IPS-18c (cell line): Measurements from ENCODE around the gene DNAH17.

ENCODE experiments used
- H3K4me3 ChIP-seq: 2 replicates; pipeline ENCODE4 v1.7.0; 2013; ENCODE audit warnings: low read depth, mild to moderate bottlenecking, low read length, moderate library complexity; ENCODE audit not compliant: insufficient read depth
- H3K9me3 ChIP-seq: one replicate; pipeline ENCODE4 v1.6.1; 2013; ENCODE audit warnings: mild to moderate bottlenecking, low read length, moderate library complexity; ENCODE audit not compliant: control insufficient read depth, insufficient read depth

Gene DNAH17

GRCh38 chr17:78426293-78426879, 150.8 kb downstream of the DNAH17 start:
- Histone ChIP-seq H3K4me3 (no peak overlapping the region), H3K9me3 (no peaks in the 10 kb centered on the region)

- H3K4me3 ChIP-seq: no peak overlapping the region
- H3K9me3 ChIP-seq: no peaks in the 10 kb centered on the region
Measured at GRCh38 chr17:78425429-78425828, 151.8 kb downstream of the DNAH17 start.

- Histone ChIP-seq H3K4me3 (no peak overlapping the region), H3K9me3 (no peaks in the 10 kb centered on the region)
Measured at GRCh38 chr17:78423961-78424675, 153.1 kb downstream of the DNAH17 start.

DNA sequence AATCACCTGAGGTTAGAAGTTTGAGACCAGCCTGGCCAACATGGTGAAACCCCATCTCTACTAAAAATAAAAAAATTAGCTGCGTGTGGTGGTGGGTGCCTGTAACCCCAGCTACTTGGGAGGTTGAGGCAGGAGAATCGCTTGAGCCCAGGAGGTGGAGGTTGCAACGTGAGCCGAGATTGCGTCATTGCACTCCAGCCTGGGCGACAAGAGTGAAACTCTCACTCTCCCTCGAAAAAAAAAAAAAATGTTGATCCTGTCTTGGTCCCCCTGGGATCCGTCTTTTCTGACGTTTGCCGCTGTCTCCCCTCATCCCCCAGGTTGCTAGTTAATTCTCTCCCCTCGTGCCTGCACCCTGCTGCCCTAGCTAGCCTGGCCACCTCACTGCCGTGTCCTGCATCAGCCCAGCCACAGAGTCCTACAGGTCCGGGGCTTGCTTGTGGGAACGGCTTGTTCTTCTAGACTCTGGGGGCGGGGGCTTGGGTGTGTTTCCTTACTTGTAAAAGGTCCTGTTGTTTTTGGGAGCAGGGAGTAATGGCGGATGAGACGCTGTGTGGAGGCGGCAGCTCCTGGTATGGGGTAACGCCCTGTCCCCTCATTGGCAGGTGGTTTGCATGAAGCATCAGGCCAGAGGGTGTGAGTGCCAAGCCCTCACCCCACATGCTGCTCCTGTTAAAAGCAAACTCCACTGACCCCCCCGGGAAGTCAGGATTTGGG, 154.2 kb downstream of the DNAH17 start:
- Histone ChIP-seq H3K4me3 (no peak overlapping the region), H3K9me3 (no peaks in the 10 kb centered on the region)

- Histone ChIP-seq H3K4me3 (no peak overlapping the region), H3K9me3 (no peaks in the 10 kb centered on the region)
Measured at GRCh38 chr17:78422267-78422605, 155.0 kb downstream of the DNAH17 start.

DNA sequence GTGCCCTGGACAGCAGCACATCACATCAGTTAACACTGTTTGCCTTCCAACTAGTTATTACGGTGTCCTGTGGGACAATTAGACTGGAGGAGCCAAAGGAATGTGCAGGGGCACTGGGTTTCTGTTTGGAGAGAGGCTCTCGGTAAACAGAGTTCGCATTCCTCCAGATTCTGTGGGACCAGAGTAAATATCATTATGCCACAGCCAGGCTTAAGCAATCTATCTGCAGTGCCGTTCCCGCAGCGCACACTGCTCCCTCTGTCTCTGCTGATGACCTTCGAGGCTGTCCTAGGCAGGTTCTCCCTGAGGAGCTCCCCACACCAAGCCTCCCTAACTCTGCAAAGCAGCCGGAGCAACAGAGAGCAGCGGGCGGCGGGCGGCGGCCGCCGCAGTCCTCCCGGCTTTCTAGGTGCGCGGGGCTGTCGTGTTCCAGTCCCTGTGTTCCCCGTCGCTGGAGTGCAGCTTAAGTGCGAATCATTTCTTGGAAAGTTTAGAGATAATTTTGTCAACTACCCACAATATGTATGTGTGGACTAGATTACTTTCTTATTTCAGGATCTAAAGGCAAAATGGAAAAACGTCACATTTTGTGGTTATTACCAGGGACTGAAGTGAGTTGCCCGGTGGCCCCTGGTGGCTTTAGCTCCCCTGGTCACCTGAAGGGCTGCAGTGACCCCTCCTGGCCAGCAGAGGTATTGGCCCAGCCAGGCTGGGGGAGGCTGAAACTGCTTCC, 155.5 kb downstream of the DNAH17 start:
- Histone ChIP-seq H3K4me3 (no peak overlapping the region), H3K9me3 (no peaks in the 10 kb centered on the region)

DNA sequence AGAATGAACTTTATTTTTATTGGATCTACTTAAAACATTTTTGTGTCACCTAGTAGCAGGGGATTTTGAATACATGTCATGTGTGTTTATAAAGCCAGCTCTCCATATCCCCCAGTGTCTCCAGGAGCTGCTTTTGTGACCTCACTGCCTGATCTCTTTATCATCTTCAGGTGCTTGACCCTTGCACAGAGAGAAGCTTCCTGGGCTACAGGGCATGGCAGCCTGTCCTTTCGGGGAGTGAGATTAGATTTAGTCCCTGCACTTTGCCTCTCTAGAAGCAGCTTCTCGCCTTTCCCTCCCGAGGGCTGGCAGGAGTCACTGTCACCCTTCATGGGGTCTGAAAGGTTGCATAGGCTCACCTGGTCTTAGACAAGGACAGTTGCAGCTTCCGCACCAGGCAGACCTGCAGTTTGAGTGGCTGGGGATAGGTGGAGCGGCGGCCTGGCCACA, 156.1 kb downstream of the DNAH17 start:
- H3K4me3 ChIP-seq: no peak overlapping the region
- H3K9me3 ChIP-seq: no peaks in the 10 kb centered on the region

GRCh38 chr17:78419970-78420815, 157.0 kb downstream of the DNAH17 start:
- Histone ChIP-seq H3K4me3 (no peak overlapping the region), H3K9me3 (peaks cover 2% of the 10 kb centered on the region)

DNA sequence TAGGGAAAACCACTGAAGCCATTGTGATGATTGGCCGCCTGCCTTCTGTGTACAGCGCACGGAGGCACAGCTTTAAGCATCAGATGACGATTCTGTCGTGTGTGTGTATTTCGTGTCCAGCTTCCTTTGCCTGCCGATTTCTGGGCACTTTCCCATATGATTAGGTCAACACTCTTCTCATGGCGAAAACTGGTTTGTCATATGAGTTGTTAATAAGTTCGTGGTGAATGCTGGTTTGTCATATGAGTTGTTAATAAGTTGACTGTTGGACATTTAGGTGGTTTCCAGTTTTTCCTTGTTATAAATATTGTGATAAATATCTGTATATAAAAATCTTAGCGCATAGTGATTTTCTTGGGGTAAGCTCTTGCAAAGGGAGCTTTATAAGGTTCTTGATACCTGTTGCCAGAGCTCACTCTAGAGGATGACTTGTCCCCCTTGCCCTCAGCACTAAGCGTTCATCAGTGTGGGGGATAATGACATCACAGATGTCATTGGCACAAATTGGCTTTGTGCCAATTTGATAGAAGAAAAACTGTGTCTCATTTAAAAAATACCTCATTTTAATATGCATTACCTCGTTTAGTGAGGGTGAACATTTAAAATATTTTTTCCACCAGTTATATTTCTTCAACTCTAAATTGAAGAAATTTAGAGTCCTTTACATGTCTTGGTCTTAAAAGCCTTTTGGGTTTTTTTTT, 158.7 kb downstream of the DNAH17 start:
- H3K9me3 ChIP-seq: peaks cover 2% of the 10 kb centered on the region
- no peak overlapping the region for H3K4me3 ChIP-seq

- peaks cover 2% of the 10 kb centered on the region for H3K9me3 ChIP-seq
Measured at GRCh38 chr17:78417531-78417909, 159.7 kb downstream of the DNAH17 start.

DNA sequence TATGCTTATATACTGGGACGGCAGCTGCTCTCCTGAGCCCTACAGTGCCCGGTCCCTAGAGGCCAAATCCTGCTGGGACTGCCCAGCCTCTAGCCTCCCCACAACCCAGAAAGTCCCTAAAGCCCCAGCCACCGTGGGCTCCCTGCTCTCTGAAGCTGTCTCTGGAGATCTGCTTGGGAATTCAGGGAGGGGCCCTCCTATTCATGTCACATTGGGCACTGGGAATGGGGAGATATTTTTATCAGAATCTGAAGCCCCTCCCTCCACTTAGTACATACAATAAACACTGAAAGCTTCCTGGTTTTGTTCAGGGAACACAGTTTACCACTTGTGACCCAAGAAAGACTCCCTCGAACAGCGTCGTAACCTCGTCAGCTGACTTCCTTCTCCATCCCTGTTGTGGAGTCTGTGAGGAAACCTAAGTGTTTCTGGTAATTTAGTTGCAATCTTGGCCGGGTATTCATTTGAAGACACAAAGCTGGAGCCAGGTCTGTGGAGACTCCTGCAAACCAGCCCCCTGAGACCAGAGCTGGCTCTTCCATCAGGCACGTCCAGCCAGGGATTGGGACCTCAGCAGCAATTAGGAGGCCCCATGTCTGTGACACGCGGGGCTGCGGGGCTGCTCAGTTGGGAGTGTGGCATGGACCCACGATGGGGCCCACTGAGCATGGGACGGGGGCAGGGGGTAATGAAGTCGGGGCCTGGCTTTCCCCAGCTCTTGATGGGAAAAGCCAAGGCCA, 160.2 kb downstream of the DNAH17 start:
- Histone ChIP-seq H3K4me3 (no peak overlapping the region), H3K9me3 (peaks cover 2% of the 10 kb centered on the region)

More at GRCh38 chr17:78417531-78417909, 159.7 kb downstream of the DNAH17 start:
- H3K4me3 ChIP-seq: no peak overlapping the region

DNA sequence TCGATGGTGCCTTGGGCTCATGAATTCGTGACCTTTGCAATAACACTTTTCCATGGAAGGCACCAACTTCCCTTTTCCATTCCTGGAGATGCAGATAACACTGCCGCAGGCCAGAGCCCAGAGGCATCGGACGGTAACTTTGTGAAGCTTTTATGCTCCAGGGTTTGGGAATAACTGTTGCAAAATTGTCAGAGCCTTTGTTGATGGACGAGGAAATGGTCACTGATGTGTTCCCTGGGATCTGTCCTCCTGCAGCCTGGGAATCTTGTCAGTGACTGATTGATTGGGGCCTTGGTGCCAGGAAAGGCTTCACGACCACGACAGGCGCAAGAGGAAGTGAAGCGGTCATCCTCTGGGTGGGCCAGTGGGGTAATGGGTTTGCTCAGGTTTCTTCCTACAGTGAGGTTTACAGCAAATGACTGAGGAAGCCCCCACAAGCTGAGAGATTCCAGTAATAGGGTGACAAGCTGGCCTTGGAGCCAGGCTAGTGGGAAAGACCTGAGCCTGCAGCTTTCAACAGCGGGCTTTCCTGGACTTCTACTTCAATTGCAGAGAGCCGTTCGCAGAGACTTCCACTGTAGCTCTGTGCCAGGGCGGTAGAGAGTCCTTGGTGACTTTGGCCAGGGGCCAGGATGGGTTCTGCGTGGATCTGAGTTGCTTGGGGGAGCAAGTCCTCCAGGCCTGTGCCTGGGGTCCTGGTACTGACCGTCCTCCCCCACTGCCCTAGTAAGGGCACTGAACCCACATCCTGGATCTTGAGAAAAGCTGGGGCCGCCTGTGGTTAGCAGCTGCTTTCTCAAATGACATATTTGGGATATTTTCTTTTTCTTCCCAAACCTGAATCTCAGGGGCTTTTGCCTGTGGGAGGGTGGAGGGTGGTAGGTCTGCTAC, 161.1 kb downstream of the DNAH17 start:
- peaks cover 2% of the 10 kb centered on the region for H3K9me3 ChIP-seq
- H3K4me3 ChIP-seq: no peak overlapping the region

- Histone ChIP-seq H3K9me3 (peaks cover 2% of the 10 kb centered on the region), H3K4me3 (no peak overlapping the region)
Measured at GRCh38 chr17:78414178-78415162, 162.7 kb downstream of the DNAH17 start.

- peaks cover 6% of the 10 kb centered on the region for H3K9me3 ChIP-seq
- H3K4me3 ChIP-seq: no peak overlapping the region
Measured at GRCh38 chr17:78412403-78412802, 164.8 kb downstream of the DNAH17 start.
